ENCODE data around the gene PGA4. TPM values are rescaled to one million over a fixed set of nuclear protein-coding genes. Genes with fewer than 3 reads are reported as not detected.

The PGA4 gene
- total and polyA plus RNA-seq, 3 donors from 2014 or later, result 0.56 to 7.2 TPM; not detected in 1

- Histone ChIP-seq H3K27me3 (no peaks in the 10 kb centered on the region), H3K4me3 (no peak overlapping the region), H3K27ac (no peak overlapping the region), H3K4me1 (no peaks in the 10 kb centered on the region), H3K9me3 (no peaks in the 10 kb centered on the region), H3K36me3 (ENCODE audit: low read depth, missing control alignments) (no peaks in the 10 kb centered on the region)
- DNase-seq, result no peak
- no peak for TF ChIP-seq CTCF (IDR thresholded peaks at IDR 0.05)
- no peak for TF ChIP-seq POLR2A (IDR thresholded peaks at IDR 0.05)
- WGBS, 2 donors, result 84 to 89% methylated on average over 11 to 12 of the region's 12 CpGs
- intact Hi-C loops (cut with DNase I; ENCODE audit: low total_unique reads), result no loop called here
Observed at GRCh38 chr11:61279934-61280659, 58.0 kb downstream of the PGA4 start.

- intact Hi-C loops (cut with DNase I; ENCODE audit: low total_unique reads), result no loop called here
- Histone ChIP-seq H3K4me3 (peak overlapping the region in 1 of 2 donors; percentile 39), H3K36me3 (ENCODE audit: low read depth, missing control alignments) (no peaks in the 10 kb centered on the region), H3K9me3 (no peaks in the 10 kb centered on the region), H3K4me1 (no peaks in the 10 kb centered on the region), H3K27me3 (no peaks in the 10 kb centered on the region), H3K27ac (no peak overlapping the region)
- no peak for TF ChIP-seq CTCF (IDR thresholded peaks at IDR 0.05)
- no peak for TF ChIP-seq POLR2A (IDR thresholded peaks at IDR 0.05)
- WGBS, 2 donors, result 56 to 66% methylated on average over 19 to 20 of the region's 20 CpGs
- no peak for DNase-seq
Observed at GRCh38 chr11:61280883-61281580, 58.9 kb downstream of the PGA4 start.

Other genes starting within 250 kb of the PGA4 start
- 1 to 10 TPM; 1.5 TPM for gene CD5, start 119.9 kb upstream of the PGA4 start, total RNA-seq
- gene CD5, start 119.9 kb upstream of the PGA4 start, polyA plus RNA-seq (ENCODE audit: insufficient read depth, low read depth, low replicate concordance), result 2.0 TPM
- gene VPS37C, start 60.9 kb upstream of the PGA4 start, total RNA-seq, result 10 to 100 TPM; 29.1 to 31.0 TPM
- gene VPS37C, start 60.9 kb upstream of the PGA4 start, polyA plus RNA-seq (ENCODE audit: insufficient read depth, low read depth, low replicate concordance), result 36.9 TPM
- 1 to 10 TPM in 1 of 2 donors, under 1 TPM in 1; 0.31 to 1.7 TPM for gene PGA3, start 18.8 kb upstream of the PGA4 start, total RNA-seq
- gene PGA3, start 18.8 kb upstream of the PGA4 start, polyA plus RNA-seq (ENCODE audit: insufficient read depth, low read depth, low replicate concordance), result 1.7 TPM
- under 1 TPM; 0.39 to 0.43 TPM for gene PGA5, start 18.8 kb downstream of the PGA4 start, total RNA-seq
- 1.5 TPM for gene PGA5, start 18.8 kb downstream of the PGA4 start, polyA plus RNA-seq (ENCODE audit: insufficient read depth, low read depth, low replicate concordance)
- gene VWCE, start 73.0 kb downstream of the PGA4 start, total RNA-seq, result 10 to 100 TPM; 11.1 TPM
- gene VWCE, start 73.0 kb downstream of the PGA4 start, polyA plus RNA-seq (ENCODE audit: insufficient read depth, low read depth, low replicate concordance), result 6.6 TPM
- gene DDB1, start 110.8 kb downstream of the PGA4 start, total RNA-seq, result 100 to 1,000 TPM; 266 to 333 TPM
- gene DDB1, start 110.8 kb downstream of the PGA4 start, polyA plus RNA-seq (ENCODE audit: insufficient read depth, low read depth, low replicate concordance), result 257 TPM
- 100 to 1,000 TPM in 1 of 2 donors, 10 to 100 TPM in 1; 90.1 to 121 TPM for gene TKFC, start 110.9 kb downstream of the PGA4 start, total RNA-seq
- gene TKFC, start 110.9 kb downstream of the PGA4 start, polyA plus RNA-seq (ENCODE audit: insufficient read depth, low read depth, low replicate concordance), result 159 TPM
- gene CYB561A3, start 139.5 kb downstream of the PGA4 start, total RNA-seq, result 10 to 100 TPM; 41.7 to 55.8 TPM
- gene CYB561A3, start 139.5 kb downstream of the PGA4 start, polyA plus RNA-seq (ENCODE audit: insufficient read depth, low read depth, low replicate concordance), result 39.8 TPM
- gene TMEM138, start 140.0 kb downstream of the PGA4 start, total RNA-seq, result 10 to 100 TPM; 41.8 to 42.1 TPM
- gene TMEM138, start 140.0 kb downstream of the PGA4 start, polyA plus RNA-seq (ENCODE audit: insufficient read depth, low read depth, low replicate concordance), result 61.8 TPM
- gene TMEM216, start 170.2 kb downstream of the PGA4 start, total RNA-seq, result 10 to 100 TPM; 19.4 to 25.6 TPM
- 29.5 TPM for gene TMEM216, start 170.2 kb downstream of the PGA4 start, polyA plus RNA-seq (ENCODE audit: insufficient read depth, low read depth, low replicate concordance)
- 10 to 100 TPM; 84.2 to 86.5 TPM for gene CPSF7, start 207.6 kb downstream of the PGA4 start, total RNA-seq
- gene CPSF7, start 207.6 kb downstream of the PGA4 start, polyA plus RNA-seq (ENCODE audit: insufficient read depth, low read depth, low replicate concordance), result 107 TPM
- gene SDHAF2, start 207.8 kb downstream of the PGA4 start, total RNA-seq, result 10 to 100 TPM; 66.2 to 85.4 TPM
- 46.8 TPM for gene SDHAF2, start 207.8 kb downstream of the PGA4 start, polyA plus RNA-seq (ENCODE audit: insufficient read depth, low read depth, low replicate concordance)